ENCODE measurements around the gene FOXL3.

DNA sequence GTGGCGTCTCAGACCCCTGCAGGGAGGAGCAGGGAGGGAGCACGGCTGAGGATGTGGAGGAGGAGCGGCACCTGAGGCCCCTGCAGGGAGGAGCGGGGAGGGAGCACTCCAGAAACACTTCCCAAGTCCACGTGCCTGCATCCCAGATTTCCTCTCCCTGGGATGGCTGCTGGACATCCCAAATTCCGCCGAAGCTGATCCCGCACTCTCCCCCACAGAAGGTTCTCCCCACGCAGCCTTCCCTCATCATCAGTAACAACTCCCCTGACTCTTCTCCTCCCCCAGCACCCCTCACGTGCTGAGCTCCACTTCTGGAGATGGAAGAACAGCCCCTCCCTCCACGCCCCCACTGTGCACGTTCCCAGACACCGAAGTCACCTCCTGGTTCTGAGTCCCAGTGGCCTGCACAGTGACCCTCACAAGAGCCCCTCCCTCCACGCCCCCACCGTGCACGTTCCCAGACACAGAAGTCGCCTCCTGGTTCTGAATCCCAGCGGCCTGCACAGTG lies 17.8 kb upstream of the FOXL3 start:
- TF ChIP-seq GATA2 (IDR thresholded peaks at IDR 0.05; ENCODE audit: low read depth, low read length) (no peak), GATA3 (IDR thresholded peaks at IDR 0.05; ENCODE audit: low read depth, low read length) (no peak)

Measured in SH-SY5Y (cell line).